HG03558 (cell line): ENCODE measurements around the gene CROCC2.

Experiments
- ATAC-seq: cut with Tn5 transposase; IDR thresholded peaks from one replicate; pipeline ENCODE4 v1.9.1; 2021; ENCODE audit warnings: moderate number of reproducible peaks; ENCODE audit not compliant: unreplicated experiment; ENCODE audit errors: extremely low read depth

The CROCC2 gene

GRCh38 chr2:240906141-240906910 is at the start of gene CROCC2:
Gene CROCC2, plus strand, starts transcription at chr2:240906336. Its CDS starts 178 bp downstream, at chr2:240906514.
- no peak for ATAC-seq

DNA sequence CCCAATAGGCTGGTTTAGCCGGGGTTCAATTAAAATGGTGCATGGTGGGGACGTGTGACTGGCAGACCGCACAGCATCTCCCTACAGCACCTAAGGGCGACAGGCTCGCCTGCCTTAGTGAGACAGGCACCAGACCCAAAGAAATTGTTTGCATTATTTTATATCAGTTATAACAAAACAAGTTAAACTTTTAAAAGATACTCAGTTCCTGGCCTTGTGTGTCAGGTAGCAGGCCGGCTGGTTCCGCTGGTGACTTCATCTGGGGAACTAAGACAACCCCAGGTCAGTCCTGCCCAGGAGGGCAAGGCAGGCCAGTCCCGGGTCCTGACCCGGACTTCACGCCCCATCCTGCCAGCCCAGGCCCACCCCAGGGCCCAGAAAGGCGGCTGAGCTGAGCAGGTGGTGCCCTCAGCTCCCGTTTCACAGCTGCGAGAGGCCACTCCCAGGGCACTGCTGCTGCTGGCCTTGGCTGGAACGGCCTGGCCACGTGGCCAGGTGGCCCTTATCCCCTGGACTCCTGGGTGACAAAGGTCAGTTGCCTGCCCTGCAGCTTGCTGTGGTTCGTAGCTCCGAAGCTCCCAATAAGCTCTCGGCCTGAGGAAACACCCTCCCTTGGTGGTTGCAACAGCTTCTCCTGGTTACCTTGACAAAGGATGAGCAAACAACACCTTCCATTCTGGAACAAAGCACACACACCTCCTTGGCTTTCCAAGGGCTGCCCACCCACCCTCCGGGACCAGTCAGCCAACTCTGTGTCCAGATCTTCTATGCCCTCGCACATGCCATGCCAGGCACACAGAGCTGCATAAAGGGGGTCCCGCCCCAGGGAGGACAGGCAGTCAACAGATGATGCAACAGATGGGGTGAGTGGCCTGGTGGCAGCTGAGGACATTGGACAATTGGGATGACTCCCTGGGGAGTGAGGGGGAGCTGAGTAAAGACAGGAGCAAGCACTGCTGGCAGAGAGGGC is 48.8 kb upstream of the CROCC2 start:
- no peak for ATAC-seq

DNA sequence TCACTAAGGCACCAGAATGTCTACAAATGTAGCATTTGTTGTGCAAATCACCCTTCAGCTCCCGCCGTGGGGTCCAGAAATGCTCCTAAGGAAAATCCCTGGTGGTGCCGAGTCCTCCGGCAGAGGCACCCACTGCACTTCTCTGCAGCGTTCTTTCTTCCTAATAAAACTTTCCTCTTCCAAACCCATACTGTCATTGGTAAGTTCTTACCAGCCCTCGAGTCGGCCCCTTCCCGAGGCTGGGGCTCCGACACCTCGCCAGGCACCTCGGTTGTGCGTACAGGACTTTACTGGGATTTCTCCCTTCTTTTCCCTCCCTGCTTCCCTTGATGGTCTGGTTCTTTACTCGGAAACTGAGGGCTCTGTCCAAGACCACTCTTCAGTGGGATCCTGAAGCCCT is 47.8 kb upstream of the CROCC2 start:
- ATAC-seq, result no peak

DNA sequence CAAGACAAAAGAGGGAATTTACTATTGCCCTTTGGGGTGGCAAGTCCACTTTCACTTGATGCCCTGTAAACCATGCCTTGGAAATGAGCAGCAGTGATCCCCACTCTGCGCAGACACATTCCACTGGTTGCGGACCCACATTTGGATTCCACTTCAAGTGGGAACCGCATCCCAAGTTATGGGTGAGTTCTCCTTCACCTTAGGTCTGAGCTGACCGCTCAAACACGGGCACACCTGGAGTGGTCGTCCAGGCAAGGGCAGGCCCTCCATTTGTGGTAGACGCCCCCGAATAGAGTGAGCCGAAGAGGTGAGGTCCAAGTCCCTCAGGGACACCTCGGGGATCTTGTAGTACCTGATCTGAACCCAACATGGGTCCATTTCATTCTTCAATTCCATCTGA is 47.3 kb upstream of the CROCC2 start:
- no peak for ATAC-seq

DNA sequence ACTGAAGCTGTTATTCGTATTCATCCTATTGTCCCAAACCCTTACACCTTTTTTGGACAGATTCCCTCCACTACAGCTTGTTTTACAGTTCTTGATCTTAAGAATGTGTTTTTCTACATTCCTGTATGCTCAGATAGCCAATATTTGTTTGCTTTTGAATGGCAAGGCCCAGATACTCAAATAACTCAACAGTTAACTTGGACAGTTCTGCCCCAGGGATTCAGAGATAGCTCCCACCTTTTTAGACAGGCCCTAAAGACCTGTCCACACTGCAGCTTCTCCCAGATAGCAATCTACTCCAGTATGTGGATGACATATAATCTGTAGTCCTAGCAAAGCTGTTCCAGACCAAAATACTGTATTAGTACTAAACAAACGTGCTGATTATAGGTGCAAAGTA is 44.6 kb upstream of the CROCC2 start:
- no peak for ATAC-seq

- ATAC-seq, result no peak
Observed at GRCh38 chr2:240864475-240864874, 41.7 kb upstream of the CROCC2 start.

GRCh38 chr2:240865391-240865790 is 40.7 kb upstream of the CROCC2 start:
- ATAC-seq, result no peak

- no peak for ATAC-seq
Observed at GRCh38 chr2:240868286-240869108, 37.6 kb upstream of the CROCC2 start, which contains the start of gene AGXT. Gene AGXT, plus strand, starts transcription at chr2:240868824. Its CDS starts 42 bp downstream, at chr2:240868866.

DNA sequence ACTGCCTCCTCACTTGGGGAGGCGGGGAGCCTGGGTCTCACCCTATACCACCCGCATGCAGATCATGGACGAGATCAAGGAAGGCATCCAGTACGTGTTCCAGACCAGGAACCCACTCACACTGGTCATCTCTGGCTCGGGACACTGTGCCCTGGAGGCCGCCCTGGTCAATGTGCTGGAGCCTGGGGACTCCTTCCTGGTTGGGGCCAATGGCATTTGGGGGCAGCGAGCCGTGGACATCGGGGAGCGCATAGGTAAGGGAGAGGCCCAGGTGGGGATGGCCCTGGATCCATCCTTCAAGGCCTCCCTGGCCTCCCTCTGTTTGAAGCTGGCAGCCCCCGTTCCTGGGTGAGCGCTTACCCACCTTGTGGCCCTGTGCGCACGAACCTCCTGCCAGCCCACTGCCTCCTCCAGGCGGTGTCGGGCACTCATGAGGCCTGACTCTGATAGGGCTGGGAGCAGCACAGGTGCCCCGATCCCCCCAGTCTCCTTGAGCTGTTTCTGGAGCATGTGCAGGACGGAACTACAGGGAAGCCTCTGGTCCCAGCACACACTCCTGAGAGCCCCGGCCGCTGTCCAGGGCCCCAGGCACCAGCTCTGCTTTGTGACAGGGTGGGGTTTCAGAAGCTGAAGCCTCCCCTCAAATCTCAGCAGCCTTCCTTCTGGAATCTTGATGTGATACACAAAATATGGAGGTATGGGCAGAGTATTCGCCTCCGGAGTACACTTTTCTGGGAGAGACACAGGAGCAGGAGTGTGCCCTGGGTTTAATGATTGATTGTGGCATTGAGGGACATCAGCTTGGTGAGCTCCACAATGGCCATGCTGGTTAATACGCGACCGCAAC is 36.8 kb upstream of the CROCC2 start:
- no peak for ATAC-seq

- ATAC-seq, result no peak
Observed at GRCh38 chr2:240869956-240870875, 35.9 kb upstream of the CROCC2 start.

DNA sequence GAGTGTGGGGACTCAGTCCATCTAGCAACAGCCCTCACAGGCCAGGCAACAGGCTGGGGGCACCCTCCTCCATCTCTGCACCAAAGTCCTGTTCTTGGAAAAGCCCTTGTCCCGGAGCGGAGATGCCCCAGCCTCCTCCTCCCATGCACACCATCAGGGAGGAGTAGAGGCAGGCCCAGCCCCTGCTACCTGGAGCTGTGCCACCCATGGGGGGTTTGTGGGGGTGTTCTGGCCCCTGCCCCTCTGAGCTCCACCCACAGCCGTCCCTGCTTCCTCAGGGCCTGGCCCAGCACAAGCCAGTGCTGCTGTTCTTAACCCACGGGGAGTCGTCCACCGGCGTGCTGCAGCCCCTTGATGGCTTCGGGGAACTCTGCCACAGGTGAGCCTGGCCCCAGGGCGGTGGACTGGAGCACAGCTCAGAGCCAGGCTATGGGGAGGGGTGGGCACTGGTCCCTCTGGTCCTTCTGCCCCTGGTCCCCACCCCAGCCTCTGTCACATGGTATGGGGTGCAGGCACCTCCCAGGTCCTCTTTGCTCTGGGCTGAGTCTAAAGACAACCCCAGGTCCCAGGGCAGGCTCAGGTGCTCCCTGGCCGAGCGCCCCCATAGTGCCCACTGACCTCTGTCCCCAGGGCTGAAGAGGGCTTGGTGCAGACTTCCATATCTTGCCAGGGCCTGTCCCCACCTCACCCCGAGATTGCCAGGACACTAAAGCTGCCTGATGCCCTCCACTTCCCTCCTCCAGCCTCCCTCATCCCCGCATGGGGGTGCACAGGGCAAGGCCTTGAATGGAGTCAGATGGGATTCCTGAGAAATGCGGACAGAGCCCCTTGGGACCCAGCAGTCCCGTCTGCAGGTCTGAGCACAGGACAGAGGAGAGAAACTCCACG is 34.8 kb upstream of the CROCC2 start:
- ATAC-seq, result no peak

DNA sequence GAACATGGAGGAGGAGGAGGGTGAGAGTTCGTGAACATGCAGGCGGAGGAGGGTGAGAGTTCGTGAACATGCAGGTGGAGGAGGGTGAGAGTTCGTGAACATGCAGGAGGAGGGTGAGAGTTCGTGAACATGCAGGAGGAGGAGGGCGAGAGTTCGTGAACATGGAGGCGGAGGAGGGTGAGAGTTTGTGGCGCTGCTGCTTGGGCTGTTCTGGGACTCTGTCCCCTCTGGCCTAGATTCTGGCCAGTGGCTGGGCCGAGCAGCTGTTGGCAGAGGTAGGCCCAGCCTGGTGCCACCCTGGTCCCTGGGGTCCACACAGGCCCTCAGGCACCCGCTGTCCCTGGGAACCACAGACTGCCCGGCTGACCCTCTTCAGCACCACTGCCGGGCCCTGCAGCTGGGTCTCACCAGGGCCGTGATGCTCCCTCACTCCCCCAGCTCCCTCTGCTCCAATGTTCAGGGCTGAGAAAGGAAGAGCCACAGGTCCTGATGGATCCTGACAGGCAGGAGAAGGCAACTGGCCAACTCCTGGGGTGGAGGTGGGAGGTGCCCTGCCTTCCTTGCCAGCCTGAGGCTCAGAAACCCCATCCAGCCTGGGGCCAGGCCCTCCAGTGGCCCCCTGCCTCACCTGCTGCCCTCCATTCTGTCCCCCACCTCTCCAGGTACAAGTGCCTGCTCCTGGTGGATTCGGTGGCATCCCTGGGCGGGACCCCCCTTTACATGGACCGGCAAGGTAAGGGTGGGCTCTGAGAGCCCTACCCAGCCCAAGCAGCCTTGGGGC is 33.6 kb upstream of the CROCC2 start:
- no peak for ATAC-seq

GRCh38 chr2:240873098-240873788 is 32.9 kb upstream of the CROCC2 start:
- no peak for ATAC-seq

DNA sequence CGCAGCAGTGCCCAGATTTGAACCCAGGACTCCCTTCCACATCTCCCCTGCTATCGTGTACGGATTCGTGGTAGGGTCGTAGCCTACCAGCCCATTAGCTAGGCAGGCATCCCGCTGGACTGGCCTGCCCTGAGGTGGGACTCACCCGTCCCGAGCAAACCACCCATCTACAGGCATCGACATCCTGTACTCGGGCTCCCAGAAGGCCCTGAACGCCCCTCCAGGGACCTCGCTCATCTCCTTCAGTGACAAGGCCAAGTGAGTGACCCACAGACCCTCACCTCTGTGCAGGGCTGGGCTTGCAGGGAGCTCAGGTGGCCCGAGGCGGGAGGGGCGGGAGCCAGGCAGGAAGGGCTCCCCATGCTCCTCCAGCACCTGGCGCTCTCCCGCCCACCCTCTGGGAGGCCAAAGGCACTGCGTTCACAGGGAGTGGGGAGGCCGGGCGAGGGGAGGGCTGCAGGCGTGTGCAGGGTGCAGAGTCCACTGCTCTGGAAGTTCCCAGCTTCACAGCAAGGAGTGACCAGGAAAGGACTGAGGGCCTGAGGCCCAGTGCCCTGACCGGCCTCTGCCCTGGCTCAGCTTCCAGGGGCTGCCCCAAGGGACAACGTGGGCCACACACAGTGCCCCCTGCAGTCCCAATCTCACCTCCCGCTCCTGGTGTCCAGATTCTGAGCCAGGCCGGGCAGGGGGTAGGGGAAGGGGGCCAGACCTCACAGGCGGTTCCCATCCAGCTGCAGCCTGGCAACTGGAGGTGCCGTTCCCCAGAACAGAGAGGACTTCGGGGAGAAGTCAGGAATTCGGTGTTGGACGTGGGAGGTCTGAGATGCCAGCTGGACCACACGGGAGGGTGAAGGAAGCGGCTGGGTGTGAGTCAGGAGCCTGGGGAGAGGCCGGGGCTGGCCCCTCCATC is 32.1 kb upstream of the CROCC2 start:
- ATAC-seq, result no peak

GRCh38 chr2:240874715-240875227 is 31.4 kb upstream of the CROCC2 start:
- no peak for ATAC-seq
